SK-N-MC (cell line): Measurements from ENCODE around the gene UROS.

Source experiments
- DNase-seq: peaks from one replicate; pipeline ENCODE4 v3.0.0-alpha.2; 2011; ENCODE audit warnings: low read depth, low spot score
- H3K27ac ChIP-seq: fragments of 200-600 bp; sonication (generic); 2 replicates; pipeline ENCODE4 v1.5.1; 2016; ENCODE audit warnings: mixed run types
- H3K36me3 ChIP-seq: fragments of 200-600 bp; sonication (generic); 2 replicates; pipeline ENCODE4 v1.6.1; 2017; ENCODE audit warnings: antibody characterized with exemption, low read length, mixed read lengths; ENCODE audit not compliant: insufficient read depth
- H3K4me3 ChIP-seq: fragments of 200-600 bp; sonication (generic); 2 replicates; pipeline ENCODE4 v1.5.1; 2016
- H3K9ac ChIP-seq: fragments of 200-600 bp; sonication (generic); 2 replicates; pipeline ENCODE4 v1.8.0; 2017; ENCODE audit warnings: mixed run types, mixed read lengths; ENCODE audit not compliant: insufficient read length
- H3K9me3 ChIP-seq: fragments of 200-600 bp; sonication (generic); 2 replicates; pipeline ENCODE4 v1.6.1; 2017; ENCODE audit warnings: low read depth, mild to moderate bottlenecking, antibody characterized with exemption, low read length, moderate library complexity, mixed read lengths
- EZH2 ChIP-seq: fragments of 200-600 bp; sonication (generic); IDR thresholded peaks from one replicate; pipeline ENCODE4 v1.6.1; 2017; ENCODE audit warnings: antibody characterized with exemption
- FOXP2 ChIP-seq: optimal IDR thresholded peaks from 2 replicates; pipeline ENCODE3; 2011; ENCODE audit warnings: mild to moderate bottlenecking, moderate library complexity; ENCODE audit not compliant: insufficient read depth; ENCODE audit errors: extremely low read length, control extremely low read depth
- POLR2AphosphoS5 ChIP-seq: IDR thresholded peaks from 2 replicates; pipeline ENCODE4 v1.6.1; 2012; ENCODE audit warnings: mild to moderate bottlenecking, low read depth, low read length, borderline replicate concordance

The UROS gene

GRCh38 chr10:125822878-125823662 is at the start of gene UROS, which contains the start of gene BCCIP:
TSS of gene UROS (minus strand) at chr10:125823258. CDS start at chr10:125816499, 6,759 bp downstream.
TSS of gene BCCIP (plus strand) at chr10:125823546. CDS start at chr10:125823558, 12 bp downstream.
- Histone ChIP-seq H3K36me3 (peaks cover 22% of the 10 kb centered on the region), H3K27ac (peak within 1 kb of the TSS; percentile 89), H3K9me3 (no peaks in the 10 kb centered on the region), H3K4me3 (peak within 1 kb of the TSS; percentile 89), H3K9ac (peak within 1 kb of the TSS; percentile 91)
- TF ChIP-seq EZH2 (no peak), FOXP2 (no peak), POLR2AphosphoS5 (peak; percentile 80; the same call in 1 of the 2 replicates)
- peak; percentile 50 for DNase-seq

GRCh38 chr10:125871338-125871737 is 48.3 kb upstream of the UROS start:
- Histone ChIP-seq H3K9me3 (no peaks in the 10 kb centered on the region), H3K9ac (no peak overlapping the region), H3K4me3 (no peak overlapping the region), H3K36me3 (no peaks in the 10 kb centered on the region), H3K27ac (no peak overlapping the region)
- DNase-seq: no peak
- TF ChIP-seq POLR2AphosphoS5 (no peak), EZH2 (no peak), FOXP2 (no peak)

- H3K4me3 ChIP-seq: no peak overlapping the region
Observed at GRCh38 chr10:125868372-125868975, 45.4 kb upstream of the UROS start.

GRCh38 chr10:125866421-125867029 is 43.5 kb upstream of the UROS start:
- no peak overlapping the region for H3K4me3 ChIP-seq
- no peak for DNase-seq
- TF ChIP-seq POLR2AphosphoS5 (no peak), EZH2 (no peak), FOXP2 (no peak)
- H3K27ac ChIP-seq: no peak overlapping the region
- no peaks in the 10 kb centered on the region for H3K9me3 ChIP-seq
- H3K9ac ChIP-seq: no peak overlapping the region
- no peaks in the 10 kb centered on the region for H3K36me3 ChIP-seq

More at GRCh38 chr10:125868372-125868975, 45.4 kb upstream of the UROS start:
- no peak for DNase-seq
- H3K9me3 ChIP-seq: no peaks in the 10 kb centered on the region
- H3K27ac ChIP-seq: no peak overlapping the region
- H3K9ac ChIP-seq: no peak overlapping the region
- H3K36me3 ChIP-seq: no peaks in the 10 kb centered on the region
- TF ChIP-seq FOXP2 (no peak), POLR2AphosphoS5 (no peak), EZH2 (no peak)

- H3K9me3 ChIP-seq: no peaks in the 10 kb centered on the region
- H3K36me3 ChIP-seq: no peaks in the 10 kb centered on the region
- no peak for DNase-seq
- H3K4me3 ChIP-seq: no peak overlapping the region
- no peak overlapping the region for H3K9ac ChIP-seq
- TF ChIP-seq EZH2 (no peak), POLR2AphosphoS5 (no peak), FOXP2 (no peak)
- H3K27ac ChIP-seq: no peak overlapping the region
Observed at GRCh38 chr10:125865120-125865519, 42.1 kb upstream of the UROS start.

- Histone ChIP-seq H3K9me3 (no peaks in the 10 kb centered on the region), H3K9ac (no peak overlapping the region), H3K36me3 (no peaks in the 10 kb centered on the region), H3K4me3 (no peak overlapping the region), H3K27ac (no peak overlapping the region)
- no peak for TF ChIP-seq EZH2
- TF ChIP-seq POLR2AphosphoS5: no peak
- TF ChIP-seq FOXP2: no peak
- DNase-seq: no peak
Observed at GRCh38 chr10:125859128-125859817, 36.2 kb upstream of the UROS start.

GRCh38 chr10:125857185-125857760 is 34.2 kb upstream of the UROS start:
- Histone ChIP-seq H3K27ac (no peak overlapping the region), H3K9me3 (no peaks in the 10 kb centered on the region), H3K4me3 (no peak overlapping the region), H3K9ac (no peak overlapping the region), H3K36me3 (no peaks in the 10 kb centered on the region)
- TF ChIP-seq POLR2AphosphoS5: no peak
- TF ChIP-seq EZH2: no peak
- no peak for TF ChIP-seq FOXP2
- no peak for DNase-seq
